Common myeloid progenitor, CD34-positive (primary cell): ENCODE measurements around the gene HOXB2.

ENCODE experiments used
- CTCF ChIA-PET: fragments of 350-600 bp; sonication (Branson Sonifier 250); formaldehyde crosslinking; loops from one replicate; lab custom pipeline; 2021; ENCODE audit warnings: antibody characterized with exemption; lab: Charles Lee
- POLR2A ChIA-PET: fragments of 350-600 bp; sonication (Branson Sonifier 250); formaldehyde crosslinking; loops from one replicate; lab custom pipeline; 2021; ENCODE audit warnings: antibody characterized with exemption; lab: Charles Lee
- DNase-seq, 3 donors: peaks; one replicate each; pipeline versions ENCODE4 v3.0.0 to v3.0.0-alpha.2; 2013
- H3K27ac ChIP-seq, 2 experiments: 1 replicate in 1 of 2; 2 replicates in 1 of 2; pipeline ENCODE4 v1.7.0; 2013; ENCODE audit warnings: inconsistent platforms in 2 of 2, low read length in 2 of 2, mild to moderate bottlenecking in 2 of 2, low read depth in 1 of 2, moderate library complexity in 1 of 2; ENCODE audit not compliant: severe bottlenecking in 2 of 2, insufficient read depth in 1 of 2, poor library complexity in 1 of 2
- H3K27me3 ChIP-seq, 5 experiments: replicated peaks in 2 of 5; 1 replicate in 3 of 5; 2 replicates in 2 of 5; pipeline versions ENCODE4 v1.6.1 to v1.7.0; 2013; ENCODE audit warnings: low read length in 4 of 5, mild to moderate bottlenecking in 2 of 5, moderate library complexity in 2 of 5, inconsistent platforms in 1 of 5; ENCODE audit not compliant: insufficient read depth in 5 of 5, control insufficient read depth in 4 of 5
- H3K36me3 ChIP-seq, 4 experiments: 1 replicate in 2 of 4; 2 replicates in 2 of 4; pipeline versions ENCODE4 v1.6.1 to v1.7.0; 2013; ENCODE audit warnings: low read length in 3 of 4, control low read depth in 1 of 4, mild to moderate bottlenecking in 1 of 4; ENCODE audit not compliant: control insufficient read depth in 4 of 4, insufficient read depth in 4 of 4
- H3K4me1 ChIP-seq, 4 experiments: 1 replicate in 3 of 4; 2 replicates in 1 of 4; pipeline versions ENCODE4 v1.6.1 to v1.7.1; 2013; ENCODE audit warnings: low read length in 3 of 4, mild to moderate bottlenecking in 3 of 4, control low read depth in 1 of 4, inconsistent platforms in 1 of 4, moderate library complexity in 1 of 4; ENCODE audit not compliant: control insufficient read depth in 4 of 4, insufficient read depth in 4 of 4; ENCODE audit errors: control extremely low read depth in 1 of 4
- H3K4me3 ChIP-seq, 7 experiments: 1 replicate in 4 of 7; 2 replicates in 3 of 7; pipeline versions ENCODE4 v1.5.1 to v1.7.0; 2013; ENCODE audit warnings: mild to moderate bottlenecking in 7 of 7, low read length in 6 of 7, moderate library complexity in 6 of 7, inconsistent platforms in 2 of 7, low read depth in 2 of 7, control low read depth in 1 of 7; ENCODE audit not compliant: insufficient read depth in 4 of 7, control insufficient read depth in 1 of 7; ENCODE audit errors: extremely low read depth in 1 of 7
- H3K9me3 ChIP-seq, 5 experiments: 1 replicate in 4 of 5; 2 replicates in 1 of 5; pipeline versions ENCODE4 v1.6.1 to v1.7.1; 2013; ENCODE audit warnings: low read length in 4 of 5, mild to moderate bottlenecking in 2 of 5, inconsistent platforms in 1 of 5, low read depth in 1 of 5, moderate library complexity in 1 of 5; ENCODE audit not compliant: control insufficient read depth in 4 of 5, insufficient read depth in 2 of 5; ENCODE audit errors: control extremely low read depth in 1 of 5
- WGBS: methylation state at CpG from one replicate; pipeline ENCODE4 v1.1.5; 2013; ENCODE audit not compliant: insufficient coverage; 5-methylcytosine and 5-hydroxymethylcytosine counted together

HOXB2 gene

DNA sequence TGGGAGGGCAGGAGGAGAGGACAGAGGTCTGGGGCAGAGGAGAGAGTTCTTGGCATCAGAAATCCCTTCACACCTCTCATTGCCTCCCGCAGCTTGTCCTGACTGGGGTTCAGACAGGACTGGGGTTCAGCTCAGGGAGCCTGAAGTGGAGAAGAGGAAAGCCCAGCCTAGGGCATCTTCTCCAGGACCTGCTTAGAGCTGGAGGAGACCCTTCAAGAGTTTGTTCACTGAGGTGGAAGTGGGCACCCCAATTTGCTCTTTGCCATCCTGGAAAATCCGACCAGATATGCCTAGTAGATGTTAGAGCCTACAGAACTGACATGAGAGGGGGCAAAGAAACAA lies 43.1 kb upstream of the HOXB2 start:
- WGBS: 23% methylated on average over 2 of the region's 2 CpGs
- peak overlapping the region; percentile 80 to 87 for H3K27ac ChIP-seq
- H3K4me3 ChIP-seq: peak overlapping the region in 6 of 7 experiments; percentile 53 to 97 (median 86)
- no peaks in the 10 kb centered on the region for H3K36me3 ChIP-seq
- CTCF ChIA-PET: interaction anchor here (0.8 to 2.1 kb wide), 26 partner anchors 8 to 283 kb away, joined by 3 to 11 read pairs (median 4); partner anchors contain the start of gene HOXB8
- H3K27me3 ChIP-seq: peaks cover 0 to 11% (median 0%) of the 10 kb centered on the region in 5 experiments
- DNase-seq: no peak
- POLR2A ChIA-PET: interaction anchor here (0.5 to 1.6 kb wide), 9 partner anchors 9 to 499 kb away, joined by 3 to 7 read pairs (median 4); no protein-coding TSS in a partner anchor
- H3K9me3 ChIP-seq: no peaks in the 10 kb centered on the region
- peaks cover 13 to 91% (median 71%) of the 10 kb centered on the region in 4 experiments for H3K4me1 ChIP-seq

- peak overlapping the region; percentile 80 to 87 for H3K27ac ChIP-seq
- POLR2A ChIA-PET: interaction anchor here (0.5 to 1.6 kb wide), 7 partner anchors 9 to 499 kb away, joined by 3 to 7 read pairs (median 3); no protein-coding TSS in a partner anchor
Measured at GRCh38 chr17:48587276-48588073, 42.6 kb upstream of the HOXB2 start.

GRCh38 chr17:48586355-48587258 lies 41.7 kb upstream of the HOXB2 start:
- DNase-seq: peak in 1 of 3 donors; percentile 40
- H3K27me3 ChIP-seq: peaks cover 0 to 7% (median 0%) of the 10 kb centered on the region in 5 experiments
- CTCF ChIA-PET: interaction anchor here (0.8 to 2.1 kb wide), 12 partner anchors 12 to 279 kb away, joined by 3 to 11 read pairs (median 4); no protein-coding TSS in a partner anchor
- peaks cover 11 to 93% (median 72%) of the 10 kb centered on the region in 4 experiments for H3K4me1 ChIP-seq
- WGBS: under 1% methylated on average over 21 of the region's 34 CpGs
- POLR2A ChIA-PET: interaction anchor here (0.9 to 1.4 kb wide), 2 partner anchors 10 to 40 kb away, joined by 3 to 7 read pairs; no protein-coding TSS in a partner anchor
- H3K9me3 ChIP-seq: no peaks in the 10 kb centered on the region
- peak overlapping the region; percentile 80 to 87 for H3K27ac ChIP-seq
- H3K36me3 ChIP-seq: no peaks in the 10 kb centered on the region
- H3K4me3 ChIP-seq: peak overlapping the region; percentile 3 to 97 (median 82)

More at GRCh38 chr17:48587276-48588073, 42.6 kb upstream of the HOXB2 start:
- H3K4me1 ChIP-seq: peaks cover 11 to 92% (median 71%) of the 10 kb centered on the region in 4 experiments
- peaks cover 0 to 9% (median 0%) of the 10 kb centered on the region in 5 experiments for H3K27me3 ChIP-seq
- H3K36me3 ChIP-seq: no peaks in the 10 kb centered on the region
- DNase-seq: peak in 2 of 3 donors; percentile 70 to 81
- H3K9me3 ChIP-seq: no peaks in the 10 kb centered on the region
- CTCF ChIA-PET: interaction anchor here (0.8 to 2.1 kb wide), 25 partner anchors 9 to 279 kb away, joined by 3 to 11 read pairs (median 4); partner anchors contain the start of gene HOXB8
- H3K4me3 ChIP-seq: peak overlapping the region; percentile 48 to 97 (median 82)
- WGBS: 6% methylated on average over 3 of the region's 5 CpGs

DNA sequence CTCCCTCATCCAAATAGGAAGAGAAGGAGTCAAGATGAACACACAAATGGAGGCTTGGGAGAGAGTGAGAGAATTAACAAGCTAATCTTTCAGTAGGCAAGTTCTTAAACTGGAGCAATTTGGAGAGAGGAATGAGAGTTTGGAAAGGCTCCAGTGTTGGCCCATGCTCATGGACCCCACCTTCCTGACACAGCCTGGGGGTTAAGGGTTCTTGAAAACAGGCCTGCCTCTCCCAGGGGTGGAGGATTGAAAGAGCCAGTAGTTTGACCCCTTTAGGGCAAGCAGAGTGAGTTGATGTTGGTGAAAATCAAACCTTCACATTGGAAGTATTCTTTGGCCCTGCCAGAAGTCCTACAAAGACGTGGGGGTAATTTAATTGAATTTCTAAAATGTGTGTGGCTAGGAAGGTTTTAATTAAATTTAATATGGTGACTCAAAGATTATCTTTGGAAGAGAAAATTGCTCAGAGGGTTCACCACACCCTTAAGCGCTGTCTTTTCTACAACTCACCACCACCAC lies 39.4 kb upstream of the HOXB2 start:
- WGBS: 100% methylated on average over 1 of the region's 2 CpGs
- Histone ChIP-seq H3K9me3 (no peaks in the 10 kb centered on the region), H3K4me3 (no peak overlapping the region), H3K27me3 (peaks cover 0 to 4% (median 0%) of the 10 kb centered on the region in 5 experiments), H3K4me1 (peaks cover 13 to 95% (median 79%) of the 10 kb centered on the region in 4 experiments), H3K27ac (no peak overlapping the region), H3K36me3 (no peaks in the 10 kb centered on the region)
- DNase-seq: no peak
- POLR2A ChIA-PET: interaction anchor here (0.6 to 0.8 kb wide), 2 partner anchors 8 to 495 kb away, joined by 3 read pairs; no protein-coding TSS in a partner anchor
- CTCF ChIA-PET: interaction anchor here (1.0 to 2.7 kb wide), 5 partner anchors 29 to 232 kb away, joined by 3 to 14 read pairs (median 6); no protein-coding TSS in a partner anchor

- no peak for DNase-seq
- Histone ChIP-seq H3K9me3 (no peaks in the 10 kb centered on the region), H3K4me1 (peaks cover 13 to 96% (median 80%) of the 10 kb centered on the region in 4 experiments), H3K4me3 (peak overlapping the region in 1 of 7 experiments; percentile 86), H3K27me3 (peaks cover 0 to under 1% (median 0%) of the 10 kb centered on the region in 5 experiments), H3K27ac (no peak overlapping the region), H3K36me3 (no peaks in the 10 kb centered on the region)
- WGBS: no CpG with 5 or more reads among the region's 3 CpGs
- POLR2A ChIA-PET: interaction anchor here (0.6 to 0.8 kb wide), 2 partner anchors 8 to 494 kb away, joined by 3 read pairs; no protein-coding TSS in a partner anchor
- CTCF ChIA-PET: interaction anchor here (1.0 to 2.7 kb wide), 13 partner anchors 18 to 429 kb away, joined by 3 to 14 read pairs (median 4); no protein-coding TSS in a partner anchor
Measured at GRCh38 chr17:48583708-48584222, 38.9 kb upstream of the HOXB2 start.

DNA sequence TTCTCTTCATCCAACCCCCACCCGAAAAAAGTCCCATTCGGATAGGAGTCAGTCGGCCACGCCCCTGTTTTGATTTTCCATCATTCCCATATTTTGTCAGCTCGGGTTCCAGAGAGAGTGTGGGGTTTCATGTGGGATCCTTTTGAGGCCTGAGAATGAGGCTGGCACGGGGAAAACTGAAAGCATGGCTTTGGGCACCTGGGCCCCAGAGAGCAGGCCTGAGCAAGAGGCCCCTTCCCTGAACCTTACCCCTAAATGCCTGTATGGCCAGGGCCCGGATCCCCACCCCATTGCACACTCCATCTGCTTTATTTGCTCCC lies 37.8 kb upstream of the HOXB2 start:
- Histone ChIP-seq H3K27ac (peak overlapping the region; percentile 40 to 91), H3K36me3 (no peaks in the 10 kb centered on the region), H3K4me3 (peak overlapping the region in 4 of 7 experiments; percentile 64 to 86 (median 78)), H3K9me3 (no peaks in the 10 kb centered on the region), H3K27me3 (no peaks in the 10 kb centered on the region), H3K4me1 (peaks cover 8 to 86% (median 72%) of the 10 kb centered on the region in 4 experiments)
- no peak for DNase-seq
- ChIA-PET CTCF (interaction anchor here (0.8 to 2.7 kb wide), 15 partner anchors 19 to 428 kb away, joined by 3 to 14 read pairs (median 4); no protein-coding TSS in a partner anchor), POLR2A (interaction anchor here (0.9 kb wide), 1 partner anchor 36 kb away, joined by 3 read pairs; no protein-coding TSS in a partner anchor)
- WGBS: no CpG with 5 or more reads among the region's 7 CpGs
